Superior temporal gyrus (tissue), 1 donor: Measurements from ENCODE around the gene PELI2.

Experiments used
- DNase-seq: peaks from one replicate; pipeline ENCODE4 v3.0.0-alpha.2; 2016; ENCODE audit errors: extremely low spot score

The PELI2 gene, protein sequence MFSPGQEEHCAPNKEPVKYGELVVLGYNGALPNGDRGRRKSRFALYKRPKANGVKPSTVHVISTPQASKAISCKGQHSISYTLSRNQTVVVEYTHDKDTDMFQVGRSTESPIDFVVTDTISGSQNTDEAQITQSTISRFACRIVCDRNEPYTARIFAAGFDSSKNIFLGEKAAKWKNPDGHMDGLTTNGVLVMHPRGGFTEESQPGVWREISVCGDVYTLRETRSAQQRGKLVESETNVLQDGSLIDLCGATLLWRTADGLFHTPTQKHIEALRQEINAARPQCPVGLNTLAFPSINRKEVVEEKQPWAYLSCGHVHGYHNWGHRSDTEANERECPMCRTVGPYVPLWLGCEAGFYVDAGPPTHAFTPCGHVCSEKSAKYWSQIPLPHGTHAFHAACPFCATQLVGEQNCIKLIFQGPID

DNA sequence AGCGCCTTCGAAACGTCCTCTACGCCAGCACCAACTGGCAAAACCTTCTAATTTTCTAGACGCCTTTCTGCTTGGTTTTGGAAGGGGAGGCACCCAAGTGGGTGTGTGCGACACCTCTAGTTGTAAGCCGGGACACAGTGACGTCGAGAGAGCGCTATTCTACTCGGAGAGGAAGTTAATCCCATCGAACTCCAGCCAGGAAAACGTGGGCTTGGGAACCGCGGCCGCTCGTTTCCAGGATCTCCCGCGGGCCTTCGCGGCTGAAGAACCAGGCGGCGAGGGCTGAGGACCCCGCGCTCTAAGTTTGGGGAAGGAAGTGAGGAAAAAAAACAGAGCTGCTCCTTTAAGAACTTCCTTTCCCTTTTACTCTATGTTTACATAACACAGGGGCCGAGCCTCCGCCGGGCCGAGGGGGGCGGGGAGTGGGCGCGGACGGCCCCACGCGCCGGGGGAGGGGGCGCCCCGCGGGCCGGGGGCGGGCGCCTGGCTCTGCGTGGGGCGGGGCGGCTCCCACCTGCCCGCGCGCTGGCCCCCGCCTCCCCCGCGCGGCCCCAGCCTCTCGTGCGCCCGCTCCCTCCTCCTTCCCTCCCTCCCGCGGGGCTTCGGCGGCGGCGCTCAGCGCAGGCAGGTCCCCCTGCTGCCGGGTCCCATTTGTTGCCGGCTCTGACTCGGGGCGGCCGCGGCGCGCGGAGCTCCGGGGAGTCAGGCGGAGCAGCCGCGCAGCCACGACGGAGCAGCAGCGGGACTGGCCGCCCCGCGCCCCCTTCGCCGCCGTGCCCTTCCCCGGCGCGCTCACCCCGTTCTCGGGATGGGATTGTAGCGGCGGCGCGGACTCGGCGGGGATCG, at the start of gene PELI2:
Gene PELI2, plus strand, starts transcription at position 647 of the 846 bp plus-strand sequence. CDS start 250 bp downstream, outside the sequence.
- peak; percentile 68 for DNase-seq

DNA sequence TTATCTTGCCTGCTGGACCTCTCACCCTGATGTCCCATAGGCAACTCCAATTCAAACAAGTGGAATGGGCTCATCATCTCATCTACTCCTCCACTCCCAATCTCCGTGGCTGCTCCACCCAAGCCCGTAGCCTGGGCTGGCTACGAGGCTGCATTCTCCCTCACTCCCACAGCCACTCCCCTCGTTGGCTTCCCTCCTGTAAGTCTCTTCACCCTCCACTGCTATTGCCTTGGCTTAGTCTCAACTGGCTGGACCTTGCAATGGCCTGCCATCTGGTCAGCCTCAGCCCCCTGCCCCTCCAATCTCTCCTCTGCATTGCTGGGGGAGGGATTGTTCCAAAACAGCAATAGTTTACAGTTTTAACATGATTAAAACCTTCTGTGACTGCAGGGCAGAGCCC, 44.4 kb upstream of the PELI2 start:
- DNase-seq: no peak

GRCh38 chr14:56075301-56075700, 42.9 kb upstream of the PELI2 start:
- DNase-seq: no peak

- DNase-seq: no peak
Measured at GRCh38 chr14:56081139-56081538, 37.1 kb upstream of the PELI2 start.

DNA sequence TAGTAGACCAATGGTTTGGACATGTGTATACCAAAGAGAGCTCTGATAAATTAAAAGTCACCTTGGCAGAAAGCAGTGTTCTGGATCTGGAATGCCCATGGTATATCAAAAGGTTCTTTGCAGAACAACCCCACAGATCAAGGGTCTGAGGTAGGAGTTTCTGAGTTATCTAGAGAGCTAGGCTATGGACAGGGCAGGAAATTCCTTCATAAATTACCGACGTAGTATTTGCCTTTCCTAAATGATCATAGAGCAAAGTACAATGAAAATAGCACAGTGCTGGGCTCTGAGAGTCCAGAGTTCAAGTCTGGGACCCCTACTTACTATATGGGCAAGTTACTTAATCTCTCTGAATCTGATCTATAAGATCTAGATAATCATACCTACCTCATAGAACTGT, 35.3 kb upstream of the PELI2 start:
- no peak for DNase-seq

- DNase-seq: no peak
Measured at GRCh38 chr14:56085471-56085870, 32.7 kb upstream of the PELI2 start.

GRCh38 chr14:56087671-56088471, 30.3 kb upstream of the PELI2 start:
- no peak for DNase-seq

- DNase-seq: no peak
Measured at GRCh38 chr14:56088941-56089340, 29.3 kb upstream of the PELI2 start.

GRCh38 chr14:56092763-56093162, 25.4 kb upstream of the PELI2 start:
- no peak for DNase-seq

DNA sequence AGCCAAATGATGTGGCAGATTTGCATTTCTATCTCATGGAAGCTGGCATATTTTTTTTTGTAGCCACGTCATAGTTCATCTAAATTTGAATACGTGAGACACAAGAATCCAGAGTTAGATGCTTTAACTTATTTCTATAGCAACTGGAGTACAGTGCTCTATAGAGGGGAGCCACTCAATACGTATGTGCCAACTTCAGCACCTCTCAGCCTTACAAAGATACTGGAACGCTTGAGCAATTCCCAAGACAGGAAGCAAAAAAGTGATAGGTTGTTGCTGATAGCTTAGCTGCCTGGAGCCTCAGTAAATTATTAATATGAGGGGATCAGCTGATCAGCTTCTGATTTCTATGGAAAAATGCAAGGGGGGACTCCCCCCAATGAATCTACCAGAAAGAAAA, 24.1 kb upstream of the PELI2 start:
- no peak for DNase-seq

GRCh38 chr14:56098021-56098420, 20.2 kb upstream of the PELI2 start:
- no peak for DNase-seq

GRCh38 chr14:56099081-56099797, 19.0 kb upstream of the PELI2 start:
- no peak for DNase-seq

DNA sequence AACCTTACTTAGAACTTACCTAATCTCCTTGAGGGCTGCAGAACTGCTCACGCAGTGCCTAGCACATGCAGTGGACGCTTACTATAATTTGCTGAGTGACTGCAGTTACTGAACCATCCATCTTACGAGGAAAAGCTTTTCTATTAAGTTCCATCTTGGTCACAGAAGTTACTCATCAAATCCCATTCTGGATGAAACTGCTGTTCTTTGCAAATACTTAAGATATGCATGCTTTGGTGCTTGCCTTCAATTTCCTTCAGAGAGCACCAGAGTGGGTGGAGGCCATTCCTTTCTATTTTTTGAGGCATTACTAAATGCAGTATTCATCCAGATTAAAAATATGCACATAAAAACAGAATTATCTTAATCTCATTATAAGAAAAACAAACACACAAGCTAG, 17.7 kb upstream of the PELI2 start:
- no peak for DNase-seq

- DNase-seq: no peak
Measured at GRCh38 chr14:56102941-56103340, 15.3 kb upstream of the PELI2 start.

- DNase-seq: no peak
Measured at GRCh38 chr14:56107615-56108014, 10.6 kb upstream of the PELI2 start.

- no peak for DNase-seq
Measured at GRCh38 chr14:56108057-56108456, 10.2 kb upstream of the PELI2 start.

GRCh38 chr14:56112781-56113180, 5.4 kb upstream of the PELI2 start:
- DNase-seq: no peak

GRCh38 chr14:56115334-56115870, 2.8 kb upstream of the PELI2 start:
- DNase-seq: no peak

DNA sequence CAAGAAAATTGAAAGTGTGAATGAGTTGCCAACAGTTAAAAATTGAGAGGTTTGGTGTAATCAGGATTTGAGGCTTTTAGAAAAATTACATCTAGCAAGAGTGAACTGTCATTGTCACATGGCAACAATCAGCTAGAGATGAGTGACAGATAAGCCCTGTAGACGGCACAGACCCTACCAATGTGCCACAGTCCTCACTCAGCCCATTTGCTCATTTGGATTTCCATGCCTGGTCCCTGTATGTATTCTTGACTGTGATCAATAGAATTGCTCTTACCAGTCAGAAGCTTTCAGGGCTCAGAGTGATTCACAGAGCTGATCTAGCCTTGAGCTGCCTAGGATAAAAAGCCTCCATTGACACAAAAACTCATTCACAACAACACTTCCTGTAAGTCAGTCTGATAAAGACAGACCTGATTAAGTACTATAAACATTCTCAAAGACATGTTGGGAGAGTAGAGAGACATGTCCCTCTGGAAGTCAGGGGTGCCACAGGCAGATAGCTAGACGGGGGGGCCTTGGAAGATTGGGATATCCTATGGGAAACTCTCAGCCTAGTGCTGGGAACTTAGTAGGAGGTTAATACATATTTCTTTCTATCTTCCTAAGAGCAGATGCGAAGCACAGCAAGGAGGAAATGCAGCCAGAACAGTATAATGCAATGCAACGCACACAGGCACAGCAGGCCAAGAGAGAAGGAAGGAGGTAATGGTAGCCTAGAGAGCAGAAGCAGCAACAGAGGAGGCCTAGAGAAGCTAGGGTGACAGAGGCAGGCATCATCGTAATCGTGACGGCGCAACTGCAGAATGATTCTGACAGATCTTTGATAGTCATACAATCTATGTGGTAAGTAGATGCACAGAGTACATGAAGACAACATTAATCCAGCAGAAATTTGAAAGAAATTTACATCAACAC, 2.0 kb upstream of the PELI2 start:
- DNase-seq: no peak

- DNase-seq: no peak
Measured at GRCh38 chr14:56118611-56119181, 485 bp downstream of the PELI2 start.
